Activated T-helper 1 cell treated with anti-CD3 and anti-CD28 coated beads, Interleukin-12 subunit alpha, Interleukin-12 subunit beta, Interleukin-2, Interleukin-4 antibody, amounts not matched to agents 30 ng/mL and 10 ng/mL and 1 ng/mL, durations not matched to agents 14 hours and 24 hours and 36 hours (primary cell): Measurements from ENCODE around the gene IMMP2L. TPM values are rescaled to one million over a fixed set of nuclear protein-coding genes. Genes with fewer than 3 reads are reported as not detected.

Source experiments
- DNase-seq: peaks from one replicate; pipeline ENCODE4 v3.0.0; 2021; ENCODE audit warnings: low spot score
- H3K27ac Mint-ChIP-seq: one replicate; pipeline ENCODE4 v1.8.0; 2021; ENCODE audit warnings: mild to moderate bottlenecking, mixed read lengths
- H3K27me3 Mint-ChIP-seq: one replicate; pipeline ENCODE4 v1.8.0; 2022; ENCODE audit warnings: mild to moderate bottlenecking, moderate library complexity, mixed read lengths; ENCODE audit not compliant: insufficient read depth
- H3K36me3 Mint-ChIP-seq: one replicate; pipeline ENCODE4 v1.8.0; 2021; ENCODE audit warnings: low read depth, mixed read lengths
- H3K4me1 Mint-ChIP-seq: one replicate; pipeline ENCODE4 v1.8.0; 2021; ENCODE audit warnings: low read depth, mixed read lengths
- H3K4me3 Mint-ChIP-seq: one replicate; pipeline ENCODE4 v1.8.0; 2021; ENCODE audit warnings: mild to moderate bottlenecking, moderate library complexity, mixed read lengths
- H3K9me3 Mint-ChIP-seq: one replicate; pipeline ENCODE4 v1.8.0; 2021; ENCODE audit warnings: mixed read lengths
- intact Hi-C: fragments of 100-400 bp; cut with micrococcal nuclease; formaldehyde crosslinking; loops from one replicate; pipeline ENCODE4 v1.15.1; 2024
- total RNA-seq: library from RNA; stranded (reverse); gene quantifications from 2 replicates; pipeline ENCODE4 v1.2.3, GENCODE V29; 2022

IMMP2L gene
- total RNA-seq, 1 donor from 2014 or later = 11.3 TPM

DNA sequence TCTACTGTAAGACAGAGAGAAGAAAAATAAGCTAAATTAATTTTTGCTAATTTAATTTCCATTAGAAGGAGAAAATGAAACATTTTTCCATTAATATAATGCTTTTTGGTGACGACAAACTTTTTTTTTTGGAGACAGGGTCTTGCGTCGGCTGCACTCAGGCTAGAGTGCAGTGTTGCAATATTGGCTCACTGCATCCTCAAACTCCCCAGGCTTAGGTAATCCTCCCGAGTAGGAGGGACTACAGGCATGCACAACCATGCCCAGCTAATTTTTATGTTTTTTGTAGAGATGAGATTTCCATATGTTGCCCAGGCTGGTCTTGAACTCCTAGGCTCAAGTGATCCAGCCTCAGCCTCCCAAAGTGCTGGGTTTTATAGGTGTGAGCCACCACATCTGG is 701.1 kb downstream of the IMMP2L start:
- Mint-ChIP-seq H3K36me3 (peaks cover 4% of the 10 kb centered on the region), H3K27ac (no peak overlapping the region), H3K4me3 (no peak overlapping the region), H3K4me1 (no peaks in the 10 kb centered on the region), H3K9me3 (peaks cover 8% of the 10 kb centered on the region), H3K27me3 (no peaks in the 10 kb centered on the region)
- DNase-seq = no peak
- intact Hi-C loops = no loop called here

DNA sequence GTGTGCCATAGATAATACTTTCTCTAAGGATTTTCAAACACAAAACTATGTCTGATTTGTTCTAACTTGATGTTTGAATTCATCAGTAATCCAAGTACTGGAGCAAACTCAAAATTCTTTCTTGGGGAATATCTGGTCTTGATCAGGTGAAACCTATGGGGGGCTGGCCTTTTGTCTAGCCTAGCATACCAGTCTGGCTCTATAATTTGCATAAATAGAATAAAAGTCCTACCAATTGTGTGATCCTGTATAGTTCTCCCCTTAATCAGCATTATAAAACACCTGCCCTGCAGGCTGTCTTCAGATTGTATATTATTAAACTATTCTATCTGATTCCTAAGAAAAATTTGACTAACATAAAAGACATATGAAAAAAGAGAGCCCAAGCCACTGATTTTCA is 705.2 kb downstream of the IMMP2L start:
- H3K27me3 Mint-ChIP-seq = no peaks in the 10 kb centered on the region

DNA sequence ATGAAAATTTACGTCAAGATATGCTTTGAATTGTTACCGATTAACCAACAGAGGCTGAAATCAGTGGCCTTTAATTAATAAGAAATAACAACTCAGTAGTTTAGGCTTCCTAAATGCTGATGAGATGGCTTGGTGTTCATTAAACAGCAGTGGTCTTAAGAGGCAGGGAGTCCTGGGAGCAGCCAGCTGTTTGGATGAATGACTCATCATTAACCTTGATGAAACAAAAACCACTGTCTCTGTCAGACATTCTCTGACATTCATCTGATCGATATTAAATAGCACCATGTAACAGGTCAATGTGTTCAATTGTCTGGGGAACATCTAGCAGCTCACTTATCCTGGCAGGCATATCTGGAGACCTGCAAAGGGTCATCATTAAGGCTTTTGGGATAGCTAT is 705.6 kb downstream of the IMMP2L start:
- intact Hi-C loops = no loop called here
- H3K27ac Mint-ChIP-seq = no peak overlapping the region
- DNase-seq = no peak
- peaks cover 2% of the 10 kb centered on the region for H3K36me3 Mint-ChIP-seq
- H3K27me3 Mint-ChIP-seq = no peaks in the 10 kb centered on the region
- H3K4me1 Mint-ChIP-seq = no peaks in the 10 kb centered on the region
- no peak overlapping the region for H3K4me3 Mint-ChIP-seq
- no peaks in the 10 kb centered on the region for H3K9me3 Mint-ChIP-seq

More for the DNA sequence above, 705.2 kb downstream of the IMMP2L start:
- no peak overlapping the region for H3K4me3 Mint-ChIP-seq
- peaks cover 2% of the 10 kb centered on the region for H3K36me3 Mint-ChIP-seq
- H3K4me1 Mint-ChIP-seq = no peaks in the 10 kb centered on the region
- H3K9me3 Mint-ChIP-seq = no peaks in the 10 kb centered on the region
- intact Hi-C loops = no loop called here
- no peak overlapping the region for H3K27ac Mint-ChIP-seq
- no peak for DNase-seq

DNA sequence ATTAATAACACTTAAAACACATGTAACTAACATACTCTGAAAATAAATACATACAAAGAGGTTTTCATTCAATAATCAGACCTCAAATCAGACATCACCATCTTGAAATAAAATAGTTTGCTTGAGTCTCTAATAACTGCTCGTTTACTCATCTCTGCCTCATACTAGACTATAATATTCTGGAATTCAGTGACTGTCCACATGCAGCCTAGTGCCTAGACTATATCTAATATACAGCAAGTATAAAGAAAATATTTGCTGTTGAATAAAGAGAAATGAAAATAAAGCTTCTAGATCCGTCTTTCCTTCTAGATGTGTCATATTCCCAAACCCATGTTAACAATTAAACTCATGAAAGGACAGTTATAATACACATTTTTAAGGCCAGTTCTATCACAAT is 707.6 kb downstream of the IMMP2L start:
- intact Hi-C loops = no loop called here
- Mint-ChIP-seq H3K36me3 (peaks cover 2% of the 10 kb centered on the region), H3K4me1 (no peaks in the 10 kb centered on the region), H3K9me3 (no peaks in the 10 kb centered on the region), H3K4me3 (no peak overlapping the region), H3K27ac (no peak overlapping the region), H3K27me3 (no peaks in the 10 kb centered on the region)
- no peak for DNase-seq

DNA sequence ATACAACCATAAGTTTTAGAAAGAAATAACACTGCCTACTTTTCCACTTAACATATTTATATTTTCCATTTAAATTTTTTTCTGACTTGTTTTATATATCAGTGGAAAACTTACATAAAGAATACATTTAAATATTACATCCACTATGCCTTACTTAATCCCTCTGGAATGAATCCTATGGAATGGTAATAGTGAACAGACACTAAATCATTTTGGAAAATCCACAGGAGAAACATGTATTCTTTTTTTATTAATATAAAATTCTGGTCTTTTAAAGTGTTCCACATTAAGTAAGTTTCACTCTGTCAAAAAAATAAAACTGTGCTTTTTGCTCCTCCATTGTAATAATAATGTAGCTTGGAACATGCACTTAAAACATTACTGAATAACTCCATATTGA is 708.1 kb downstream of the IMMP2L start:
- no peak overlapping the region for H3K4me3 Mint-ChIP-seq
- H3K36me3 Mint-ChIP-seq = peaks cover 2% of the 10 kb centered on the region
- H3K27ac Mint-ChIP-seq = no peak overlapping the region
- no peaks in the 10 kb centered on the region for H3K4me1 Mint-ChIP-seq
- H3K9me3 Mint-ChIP-seq = no peaks in the 10 kb centered on the region
- intact Hi-C loops = no loop called here
- H3K27me3 Mint-ChIP-seq = no peaks in the 10 kb centered on the region
- no peak for DNase-seq

DNA sequence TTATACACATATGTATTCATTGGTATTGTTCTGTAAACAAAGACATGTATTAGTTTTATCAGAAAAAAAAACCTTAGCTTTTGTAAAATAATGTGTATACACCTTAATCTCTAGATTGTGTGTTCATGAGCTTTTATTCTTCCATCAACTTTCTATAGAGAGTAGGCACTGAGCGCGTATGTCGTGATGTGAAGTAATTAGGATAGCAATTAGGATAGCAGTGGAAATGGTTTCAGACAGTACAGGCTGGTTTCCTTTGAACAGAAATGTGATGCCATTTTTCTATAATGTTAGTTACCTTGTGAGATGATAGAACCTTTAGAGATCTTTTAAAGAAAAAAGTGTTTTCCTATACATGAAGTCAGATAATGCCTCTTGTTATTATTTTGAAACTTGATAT is 709.0 kb downstream of the IMMP2L start:
- H3K9me3 Mint-ChIP-seq = no peaks in the 10 kb centered on the region

DNA sequence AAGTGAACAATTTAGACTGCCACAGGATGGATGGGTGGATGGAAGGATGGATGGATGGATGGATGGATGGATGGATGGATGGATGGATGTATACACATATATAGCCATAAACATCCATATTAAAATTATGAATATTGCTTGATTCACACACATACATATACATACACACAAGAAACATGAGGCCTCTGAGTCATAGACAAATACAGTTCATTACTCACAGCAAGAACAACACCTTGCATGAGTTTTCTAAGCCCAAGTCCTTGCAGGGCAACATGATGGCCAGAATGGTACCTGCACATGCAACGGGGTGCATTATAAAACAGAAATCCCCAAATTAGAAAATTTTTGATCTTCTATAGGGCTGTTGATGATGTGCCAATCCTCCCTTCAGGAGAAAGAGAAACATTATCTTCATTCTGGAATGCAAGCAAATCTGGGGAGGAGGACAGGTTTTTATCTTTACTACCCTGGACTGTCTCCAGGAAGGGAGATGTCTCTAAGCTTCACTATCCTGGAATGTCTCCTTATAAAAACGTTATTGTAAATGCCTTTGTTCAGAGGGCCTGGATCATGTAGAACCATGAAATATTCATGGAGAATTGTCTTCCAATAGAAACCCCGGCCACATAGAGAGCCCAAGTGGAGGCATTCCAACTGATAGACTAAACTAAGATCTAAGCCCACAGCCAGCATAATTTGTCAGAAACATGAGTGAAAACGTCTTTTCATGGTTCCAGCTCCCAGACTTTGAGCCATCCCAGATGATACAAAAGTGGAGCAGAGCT is 709.9 kb downstream of the IMMP2L start:
- intact Hi-C loops = no loop called here
- no peaks in the 10 kb centered on the region for H3K9me3 Mint-ChIP-seq
- no peaks in the 10 kb centered on the region for H3K27me3 Mint-ChIP-seq
- no peak for DNase-seq
- H3K27ac Mint-ChIP-seq = no peak overlapping the region
- no peaks in the 10 kb centered on the region for H3K36me3 Mint-ChIP-seq
- H3K4me1 Mint-ChIP-seq = no peaks in the 10 kb centered on the region
- H3K4me3 Mint-ChIP-seq = no peak overlapping the region

More for the DNA sequence above, 709.0 kb downstream of the IMMP2L start:
- no peak overlapping the region for H3K27ac Mint-ChIP-seq
- H3K4me1 Mint-ChIP-seq = no peaks in the 10 kb centered on the region
- no peaks in the 10 kb centered on the region for H3K27me3 Mint-ChIP-seq
- no peak overlapping the region for H3K4me3 Mint-ChIP-seq
- no peak for DNase-seq
- intact Hi-C loops = no loop called here
- no peaks in the 10 kb centered on the region for H3K36me3 Mint-ChIP-seq

DNA sequence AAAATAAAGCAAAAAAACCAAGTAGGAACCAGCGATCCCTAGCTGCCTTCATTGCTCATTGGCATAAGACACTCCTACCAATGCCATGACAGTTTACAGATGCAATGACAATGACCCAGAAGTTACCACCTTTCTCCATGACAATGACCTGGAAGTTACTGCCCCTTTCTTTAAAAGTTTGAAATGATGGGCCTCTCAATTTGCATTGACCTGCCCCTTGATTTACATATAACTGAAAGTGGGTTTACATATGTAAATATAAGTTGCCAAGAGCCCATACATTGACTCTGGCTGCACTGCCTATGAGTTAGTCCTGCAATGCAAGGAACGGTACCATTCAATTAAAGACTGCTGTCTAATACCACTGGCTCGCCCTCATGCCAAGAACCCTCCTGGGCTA is 712.1 kb downstream of the IMMP2L start:
- H3K27me3 Mint-ChIP-seq = no peaks in the 10 kb centered on the region
- H3K9me3 Mint-ChIP-seq = no peaks in the 10 kb centered on the region
- intact Hi-C loops = no loop called here
- H3K36me3 Mint-ChIP-seq = no peaks in the 10 kb centered on the region
- no peak overlapping the region for H3K27ac Mint-ChIP-seq
- DNase-seq = no peak
- H3K4me3 Mint-ChIP-seq = no peak overlapping the region
- no peaks in the 10 kb centered on the region for H3K4me1 Mint-ChIP-seq

DNA sequence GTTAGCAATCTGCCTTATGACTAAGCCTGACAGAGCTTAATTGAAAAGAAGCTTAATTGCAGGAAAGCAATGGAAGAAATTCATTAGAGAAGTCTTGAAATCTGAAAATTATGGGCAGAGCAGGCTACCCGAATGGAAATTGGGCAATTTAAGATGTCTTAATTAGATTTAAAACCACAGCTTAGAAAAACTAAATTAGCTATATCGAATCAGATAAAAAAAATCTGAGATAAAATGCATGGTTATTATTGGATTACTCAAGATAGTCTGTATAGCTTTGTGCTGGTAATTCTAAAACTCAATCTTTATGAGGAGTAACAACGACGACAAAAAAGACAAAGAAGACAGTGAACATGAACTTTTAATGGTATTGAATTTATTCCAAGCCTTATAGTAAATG is 719.5 kb downstream of the IMMP2L start:
- Mint-ChIP-seq H3K27me3 (peaks cover 4% of the 10 kb centered on the region), H3K36me3 (no peaks in the 10 kb centered on the region), H3K4me1 (no peaks in the 10 kb centered on the region), H3K27ac (no peak overlapping the region), H3K9me3 (no peaks in the 10 kb centered on the region), H3K4me3 (no peak overlapping the region)
- no peak for DNase-seq
- intact Hi-C loops = no loop called here

DNA sequence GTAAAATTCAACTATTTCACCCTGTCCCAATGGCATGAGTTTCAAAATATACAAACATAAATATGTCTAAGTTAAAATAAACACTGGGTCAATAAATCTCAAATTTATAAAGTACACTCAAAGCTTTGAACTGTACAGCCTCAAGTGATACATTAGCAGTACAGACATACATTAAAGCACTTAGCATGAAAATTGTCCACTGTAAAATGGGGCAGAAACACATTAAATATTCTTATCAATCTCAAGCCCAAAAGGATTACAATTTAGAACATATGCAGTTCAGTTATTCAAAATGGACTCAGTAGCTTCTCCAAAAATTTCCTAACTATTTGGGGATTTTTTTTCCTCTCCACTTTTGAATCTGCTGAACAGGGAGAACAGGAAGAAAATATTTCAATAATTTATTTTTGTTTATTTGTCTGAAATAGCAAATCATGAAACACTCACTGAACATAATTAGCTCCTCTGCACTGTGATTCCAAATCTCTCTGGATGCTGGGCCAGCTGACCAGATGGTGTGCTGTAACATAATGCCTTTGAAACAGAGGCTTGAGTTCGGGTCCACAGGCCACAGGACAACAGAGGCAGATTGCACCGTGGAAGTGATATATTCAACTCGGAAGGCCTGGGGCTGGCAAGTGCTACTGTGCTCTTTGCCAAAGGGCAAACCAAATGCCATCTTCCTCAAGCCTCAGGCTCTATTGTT is 720.3 kb downstream of the IMMP2L start:
- Mint-ChIP-seq H3K27me3 (peaks cover 4% of the 10 kb centered on the region), H3K4me1 (no peaks in the 10 kb centered on the region), H3K4me3 (no peak overlapping the region), H3K27ac (no peak overlapping the region), H3K36me3 (no peaks in the 10 kb centered on the region), H3K9me3 (peaks cover 7% of the 10 kb centered on the region)
- intact Hi-C loops = no loop called here
- DNase-seq = no peak

DNA sequence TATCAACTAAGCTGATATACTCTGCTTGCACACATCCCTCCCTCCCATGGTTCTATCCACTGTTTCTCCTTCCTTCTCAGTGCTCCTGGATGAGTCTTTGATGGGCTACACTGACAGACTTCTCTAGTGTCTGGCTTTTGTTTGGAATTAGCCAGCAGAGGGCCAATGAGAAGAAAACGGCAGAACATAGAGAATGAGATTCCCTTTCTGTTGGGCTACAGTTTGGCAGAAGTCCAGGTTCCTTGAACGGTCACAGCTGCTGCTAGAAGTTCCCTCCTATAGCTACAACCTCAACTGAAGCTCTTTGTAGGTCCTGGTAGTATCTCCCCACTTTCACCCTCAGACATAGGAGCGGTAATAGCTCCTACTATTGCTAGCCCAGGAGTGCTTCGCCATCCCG is 722.4 kb downstream of the IMMP2L start:
- Mint-ChIP-seq H3K4me1 (peaks cover 9% of the 10 kb centered on the region), H3K27ac (no peak overlapping the region), H3K36me3 (no peaks in the 10 kb centered on the region), H3K9me3 (peaks cover 8% of the 10 kb centered on the region), H3K4me3 (no peak overlapping the region), H3K27me3 (peaks cover 4% of the 10 kb centered on the region)
- intact Hi-C loops = no loop called here
- DNase-seq = no peak

DNA sequence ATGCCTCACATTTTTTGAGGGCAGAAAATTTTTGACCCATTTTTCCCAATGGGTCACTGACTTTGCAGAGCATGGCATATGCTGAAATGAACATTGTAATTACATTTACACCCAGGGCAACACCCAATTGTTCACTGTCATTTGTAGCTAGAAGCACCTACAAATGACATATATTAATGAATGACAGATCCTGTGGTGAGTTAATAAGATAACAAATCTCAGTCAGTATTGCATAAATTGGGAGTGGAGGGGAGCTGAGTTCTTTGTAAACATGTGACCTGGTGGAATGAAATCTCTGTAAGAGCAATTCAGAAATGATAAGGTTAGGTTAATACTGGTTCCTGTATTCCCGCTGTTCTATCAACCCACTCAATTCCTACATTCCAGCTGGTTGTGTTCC is 726.4 kb downstream of the IMMP2L start:
- intact Hi-C loops = no loop called here

DNA sequence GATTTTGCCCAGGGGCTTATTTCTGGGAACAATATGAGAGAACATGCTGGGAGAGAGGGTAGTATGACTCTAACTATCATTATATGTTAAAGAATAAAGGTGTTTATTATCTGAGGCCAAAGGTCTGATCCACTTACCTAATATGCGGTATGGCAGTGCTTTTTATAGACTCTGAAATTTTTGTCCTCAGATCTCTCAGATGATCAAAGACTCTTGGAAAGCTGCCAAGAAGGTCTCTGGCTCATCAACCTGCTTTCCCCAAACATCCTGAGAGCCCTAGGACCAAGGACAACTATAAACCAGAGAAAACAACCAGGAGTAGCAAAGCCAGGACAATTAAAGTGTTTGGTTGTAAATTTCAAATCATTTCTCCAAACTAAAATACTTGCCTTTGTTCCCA is 727.1 kb downstream of the IMMP2L start:
- Mint-ChIP-seq H3K36me3 (no peaks in the 10 kb centered on the region), H3K27me3 (peaks cover 3% of the 10 kb centered on the region), H3K4me3 (no peak overlapping the region), H3K9me3 (peaks cover 8% of the 10 kb centered on the region), H3K4me1 (peaks cover 11% of the 10 kb centered on the region), H3K27ac (no peak overlapping the region)
- intact Hi-C loops = no loop called here
- DNase-seq = no peak

More for the DNA sequence above, 726.4 kb downstream of the IMMP2L start:
- Mint-ChIP-seq H3K36me3 (no peaks in the 10 kb centered on the region), H3K27ac (no peak overlapping the region), H3K27me3 (peaks cover 4% of the 10 kb centered on the region), H3K4me3 (no peak overlapping the region), H3K9me3 (peaks cover 8% of the 10 kb centered on the region), H3K4me1 (peaks cover 11% of the 10 kb centered on the region)
- no peak for DNase-seq
